K562 (cell line): Measurements from ENCODE around the gene LYRM7. TPM values are rescaled to one million over a fixed set of nuclear protein-coding genes. Genes with fewer than 3 reads are reported as not detected.

Source experiments
- ATAC-seq: fragments of 200-7000 bp; cut with Tn5 transposase; 3 replicates; pipeline ENCODE4 v1.9.1; 2020; ENCODE audit warnings: moderate library complexity
- BruUV-seq: library from RNA; stranded (reverse); fragments of 400-500 nt; replicated peaks from 2 replicates; lab custom pipeline; 2021; lab: Mats Ljungman, UMichigan
- CTCF ChIA-PET: fragments of 300-600 bp; formaldehyde crosslinking; extraction: SDS; loops from one replicate; lab custom pipeline; 2021; ENCODE audit warnings: low intra/inter-chr PET ratio; lab: Yijun Ruan, JAX
- POLR2A ChIA-PET: fragments of 300-600, 350-650 bp; sonication (Branson Sonifier 250); formaldehyde crosslinking; extraction: SDS; loops from one replicate; lab custom pipeline; 2021; ENCODE audit warnings: antibody characterized with exemption, inconsistent platforms; lab: Yijun Ruan, JAX
- DNase-seq, 4 experiments: peaks; one replicate each; pipeline versions ENCODE4 v3.0.0 to v3.0.0-alpha.2; 2011 to 2018; ENCODE audit warnings: low spot score in 3 of 4, mixed read lengths in 3 of 4; ENCODE audit errors: extremely low read depth in 1 of 4
- FAIRE-seq: peaks from 2 replicates; lab custom pipeline; 2011; peaks lifted over from hg19 to GRCh38; lab: Jason Lieb, UNC
- H2AFZ ChIP-seq: 2 replicates; pipeline ENCODE4 v1.6.0; 2011; ENCODE audit warnings: low read depth, low read length, control low read depth, inconsistent platforms
- H3K27ac ChIP-seq: fragments of 200-600 bp; 3 replicates; pipeline ENCODE4 v1.8.0; 2011; ENCODE audit warnings: low read depth, mild to moderate bottlenecking, control low read depth, inconsistent platforms, low read length, moderate library complexity, mixed read lengths; ENCODE audit errors: extremely low read depth
- H3K27me3 ChIP-seq, 2 experiments: fragments of 300-600 bp in 1 of 2; 2 replicates in 1 of 2; 3 replicates in 1 of 2; pipeline versions ENCODE4 v1.6.0 to v1.8.0; 2011; ENCODE audit warnings: inconsistent platforms in 2 of 2, low read length in 2 of 2, mild to moderate bottlenecking in 1 of 2, mixed read lengths in 1 of 2, moderate library complexity in 1 of 2; ENCODE audit not compliant: control insufficient read depth in 2 of 2, insufficient read depth in 2 of 2
- H3K36me3 ChIP-seq: fragments of 300-600 bp; 3 replicates; pipeline ENCODE4 v1.8.0; 2011; ENCODE audit warnings: mild to moderate bottlenecking, low read length, inconsistent platforms; ENCODE audit not compliant: control insufficient read depth, insufficient read depth
- H3K4me1 ChIP-seq, 2 experiments: fragments of 200-600 bp in 1 of 2; replicated peaks in 1 of 2; 2 replicates in 1 of 2; 3 replicates in 1 of 2; pipeline versions ENCODE4 v1.5.1 to v1.8.0; 2011; ENCODE audit warnings: inconsistent platforms in 2 of 2, low read length in 2 of 2, mild to moderate bottlenecking in 1 of 2, mixed read lengths in 1 of 2, moderate library complexity in 1 of 2; ENCODE audit not compliant: control insufficient read depth in 2 of 2, insufficient read depth in 2 of 2
- H3K4me2 ChIP-seq: 2 replicates; pipeline ENCODE4 v1.6.1; 2011; ENCODE audit warnings: low read length, control low read depth, inconsistent platforms, mixed read lengths; ENCODE audit not compliant: insufficient read depth
- H3K4me3 ChIP-seq: fragments of 200-600 bp; sonication (generic), shearing (Covaris generic); 2 replicates; pipeline ENCODE4 v1.5.1; 2016; ENCODE audit warnings: control low read depth, inconsistent platforms
- H3K79me2 ChIP-seq: fragments of 200-600 bp; 3 replicates; pipeline ENCODE4 v1.8.0; 2011; ENCODE audit warnings: low read length, inconsistent platforms; ENCODE audit not compliant: control insufficient read depth, insufficient read depth
- H3K9ac ChIP-seq, 2 experiments: 2 replicates each; pipeline versions ENCODE4 v1.6.0 to v1.6.1; 2011; ENCODE audit warnings: low read depth in 2 of 2, low read length in 2 of 2, control low read depth in 1 of 2, inconsistent platforms in 1 of 2, mild to moderate bottlenecking in 1 of 2, mixed read lengths in 1 of 2; ENCODE audit not compliant: insufficient read depth in 1 of 2
- H3K9me1 ChIP-seq: one replicate; pipeline ENCODE4 v1.6.0; 2011; ENCODE audit warnings: inconsistent platforms, mild to moderate bottlenecking, low read length, moderate library complexity; ENCODE audit not compliant: control insufficient read depth, insufficient read depth
- H3K9me3 ChIP-seq: replicated peaks from 2 replicates; pipeline ENCODE4 v1.5.1; 2011; ENCODE audit warnings: low read depth, low read length, inconsistent platforms; ENCODE audit not compliant: control insufficient read depth, insufficient read depth
- H4K20me1 ChIP-seq: replicated peaks from 2 replicates; pipeline ENCODE4 v1.6.1; 2011; ENCODE audit warnings: low read length, inconsistent platforms, mixed read lengths; ENCODE audit not compliant: control insufficient read depth, insufficient read depth
- ATF7 ChIP-seq: fragments of 450-650 bp; IDR thresholded peaks from 2 replicates; pipeline ENCODE4 v1.7.1; 2014; ENCODE audit warnings: mild to moderate bottlenecking, moderate library complexity
- C11orf30 ChIP-seq: fragments of 450-650 bp; IDR thresholded peaks from 2 replicates; pipeline ENCODE4 v1.6.1; 2016; ENCODE audit warnings: low read depth, mild to moderate bottlenecking
- CHCHD3 ChIP-seq: fragments of 250-450 bp; sonication (Bioruptor Pico); IDR thresholded peaks from 2 replicates; pipeline ENCODE4 v2.1.2; 2022; ENCODE audit warnings: mild to moderate bottlenecking
- DNMT1 ChIP-seq: fragments of 450-650 bp; IDR thresholded peaks from 2 replicates; pipeline ENCODE4 v1.6.1; 2016; ENCODE audit warnings: antibody characterized with exemption, mild to moderate bottlenecking
- HDAC8 ChIP-seq: fragments of 450-650 bp; IDR thresholded peaks from 2 replicates; pipeline ENCODE4 v1.6.1; 2016; ENCODE audit warnings: mild to moderate bottlenecking, missing genetic modification characterization, moderate library complexity, missing compliant biosample characterization
- MAFG ChIP-seq: fragments of 450-650 bp; conservative IDR thresholded peaks from 2 replicates; pipeline ENCODE4 v1.6.1; 2016; ENCODE audit warnings: missing genetic modification characterization, missing compliant biosample characterization
- MECOM ChIP-seq: fragments of 250-450 bp; sonication (Bioruptor Pico); IDR thresholded peaks from 2 replicates; pipeline ENCODE4 v1.8.0; 2022; ENCODE audit warnings: inconsistent platforms
- NR2C2 ChIP-seq, 2 experiments: fragments of 200-800 bp in 1 of 2; sonication (Bioruptor generic) in 1 of 2; sonication (generic) in 1 of 2; formaldehyde crosslinking in 1 of 2; IDR thresholded peaks; 2 replicates each; pipeline versions ENCODE4 v1.6.1 to v1.8.0; 2016 to 2022; ENCODE audit warnings: mild to moderate bottlenecking in 1 of 2, missing compliant biosample characterization in 1 of 2, missing genetic modification characterization in 1 of 2, missing genetic modification reagents in 1 of 2
- PRDM10 ChIP-seq: fragments of 450-650 bp; IDR thresholded peaks from 2 replicates; pipeline ENCODE4 v1.6.1; 2018; ENCODE audit not compliant: partially characterized antibody
- RAD51 ChIP-seq: fragments of 450-650 bp; IDR thresholded peaks from 2 replicates; pipeline ENCODE4 v1.7.1; 2016; ENCODE audit warnings: low read depth, mild to moderate bottlenecking, borderline replicate concordance
- RBM14 ChIP-seq: fragments of 200-400 bp; formaldehyde crosslinking; IDR thresholded peaks from 2 replicates; pipeline ENCODE4 v1.6.1; 2018; ENCODE audit warnings: low read depth, mild to moderate bottlenecking, low read length, moderate library complexity, borderline replicate concordance; ENCODE audit not compliant: insufficient read depth
- SAFB2 ChIP-seq: fragments of 200-400 bp; formaldehyde crosslinking; IDR thresholded peaks from 2 replicates; pipeline ENCODE4 v1.6.1; 2018; ENCODE audit warnings: borderline replicate concordance, low read length, low read depth, moderate library complexity; ENCODE audit not compliant: severe bottlenecking
- TRIM28 ChIP-seq: fragments of 450-650 bp; IDR thresholded peaks from 2 replicates; pipeline ENCODE4 v1.6.1; 2017
- U2AF2 ChIP-seq: fragments of 200-400 bp; formaldehyde crosslinking; optimal IDR thresholded peaks from 2 replicates; pipeline ENCODE3; 2017; ENCODE audit warnings: low read depth, mild to moderate bottlenecking, low read length
- ZFX ChIP-seq: sonication (generic); formaldehyde crosslinking; IDR thresholded peaks from 2 replicates; pipeline ENCODE4 v1.8.0; 2022; ENCODE audit warnings: mild to moderate bottlenecking, missing genetic modification reagents, moderate library complexity
- WGBS: fragments of 100-300 bp; shearing (Covaris generic); methylation state at CpG from one replicate; pipeline ENCODE4 v1.1.6; 2016; ENCODE audit warnings: low coverage, mixed read lengths; ENCODE audit not compliant: insufficient coverage; ENCODE audit errors: missing lambda C conversion rate; 5-methylcytosine and 5-hydroxymethylcytosine counted together
- in situ Hi-C: fragments of 300-500 bp; cut with MboI; formaldehyde crosslinking; loops from 4 replicates; pipeline ENCODE4 v1.15.0; 2018; ENCODE audit warnings: inconsistent platforms, mixed read lengths
- intact Hi-C: fragments of 100-400 bp; cut with micrococcal nuclease; formaldehyde crosslinking; loops from 2 replicates; pipeline ENCODE4 v1.14.2; 2022
- polyA plus RNA-seq, 8 experiments: library from polyadenylated mRNA; depleted of rRNA in 4 of 8; stranded (reverse) in 5 of 8; unstranded in 3 of 8; fragments of >200 nt; fragmentation: Nextera tagmentation in 2 of 8; fragmentation: Illumina TruSeq in 1 of 8; extraction: Ambion mirVana in 2 of 8; extraction: Trizol in 1 of 8; gene quantifications; 2 replicates each; pipeline versions ENCODE4 v1.2.1 to v1.2.3, GENCODE V29; 2011 to 2014; ENCODE audit warnings: inconsistent platforms in 1 of 8, missing spikeins in 1 of 8
- total RNA-seq, 7 experiments: library from RNA; depleted of rRNA in 6 of 7; stranded (reverse); fragments of >200 nt in 6 of 7; fragmentation: Illumina TruSeq in 2 of 7; extraction: Trizol in 2 of 7; gene quantifications; 2 replicates each; pipeline versions ENCODE4 v1.2.1 to v1.2.3, GENCODE V29; 2011 to 2021; ENCODE audit warnings: low replicate concordance in 1 of 7
- TF ChIP-seq, protein P1 (sequence below): sonication (generic); formaldehyde crosslinking; IDR thresholded peaks from 2 replicates; pipeline ENCODE4 v1.8.0; 2023; ENCODE audit warnings: mild to moderate bottlenecking, missing genetic modification reagents

Gene LYRM7
- total and polyA plus RNA-seq, 9 of the 15 experiments (the other 6 are each of a cell fraction or from before 2014, with no cell fraction given), result 16.2 to 70.1 (median 33.3) TPM

GRCh38 chr5:131204964-131205363, 34.2 kb downstream of the LYRM7 start:
- WGBS, result 39% methylated on average over 2 of the region's 2 CpGs
- DNase-seq, result no peak
- Histone ChIP-seq H3K79me2 (no peaks in the 10 kb centered on the region), H3K36me3 (peaks cover 12% of the 10 kb centered on the region; the same call in 1 of the 3 replicates), H2AFZ (no peak overlapping the region), H3K9ac (no peak overlapping the region), H3K4me3 (no peak overlapping the region), H3K4me1 (no peaks in the 10 kb centered on the region), H4K20me1 (no peaks in the 10 kb centered on the region), H3K4me2 (no peak overlapping the region), H3K27ac (no peak overlapping the region), H3K9me1 (no peaks in the 10 kb centered on the region), H3K9me3 (no peaks in the 10 kb centered on the region), H3K27me3 (no peaks in the 10 kb centered on the region)
- ChIA-PET POLR2A (no interaction called here), CTCF (no interaction called here)
- intact Hi-C loops (no loop called here), in situ Hi-C loops (no loop called here)
- ATAC-seq, result no peak
- FAIRE-seq, result no peak
- BruUV-seq, result no TSS peak
- no peak for TF ChIP-seq C11orf30
- no peak for TF ChIP-seq SAFB2
- TF ChIP-seq DNMT1, result no peak
- TF ChIP-seq, protein P1, sequence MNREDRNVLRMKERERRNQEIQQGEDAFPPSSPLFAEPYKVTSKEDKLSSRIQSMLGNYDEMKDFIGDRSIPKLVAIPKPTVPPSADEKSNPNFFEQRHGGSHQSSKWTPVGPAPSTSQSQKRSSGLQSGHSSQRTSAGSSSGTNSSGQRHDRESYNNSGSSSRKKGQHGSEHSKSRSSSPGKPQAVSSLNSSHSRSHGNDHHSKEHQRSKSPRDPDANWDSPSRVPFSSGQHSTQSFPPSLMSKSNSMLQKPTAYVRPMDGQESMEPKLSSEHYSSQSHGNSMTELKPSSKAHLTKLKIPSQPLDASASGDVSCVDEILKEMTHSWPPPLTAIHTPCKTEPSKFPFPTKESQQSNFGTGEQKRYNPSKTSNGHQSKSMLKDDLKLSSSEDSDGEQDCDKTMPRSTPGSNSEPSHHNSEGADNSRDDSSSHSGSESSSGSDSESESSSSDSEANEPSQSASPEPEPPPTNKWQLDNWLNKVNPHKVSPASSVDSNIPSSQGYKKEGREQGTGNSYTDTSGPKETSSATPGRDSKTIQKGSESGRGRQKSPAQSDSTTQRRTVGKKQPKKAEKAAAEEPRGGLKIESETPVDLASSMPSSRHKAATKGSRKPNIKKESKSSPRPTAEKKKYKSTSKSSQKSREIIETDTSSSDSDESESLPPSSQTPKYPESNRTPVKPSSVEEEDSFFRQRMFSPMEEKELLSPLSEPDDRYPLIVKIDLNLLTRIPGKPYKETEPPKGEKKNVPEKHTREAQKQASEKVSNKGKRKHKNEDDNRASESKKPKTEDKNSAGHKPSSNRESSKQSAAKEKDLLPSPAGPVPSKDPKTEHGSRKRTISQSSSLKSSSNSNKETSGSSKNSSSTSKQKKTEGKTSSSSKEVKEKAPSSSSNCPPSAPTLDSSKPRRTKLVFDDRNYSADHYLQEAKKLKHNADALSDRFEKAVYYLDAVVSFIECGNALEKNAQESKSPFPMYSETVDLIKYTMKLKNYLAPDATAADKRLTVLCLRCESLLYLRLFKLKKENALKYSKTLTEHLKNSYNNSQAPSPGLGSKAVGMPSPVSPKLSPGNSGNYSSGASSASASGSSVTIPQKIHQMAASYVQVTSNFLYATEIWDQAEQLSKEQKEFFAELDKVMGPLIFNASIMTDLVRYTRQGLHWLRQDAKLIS (CRISPR knock-in tag), result no peak
- TF ChIP-seq U2AF2, result no peak
- no peak for TF ChIP-seq MECOM (CRISPR knock-in tag)
- TF ChIP-seq NR2C2 (CRISPR knock-in tag; IDR thresholded peaks at IDR 0.05), result no peak
- TF ChIP-seq NR2C2 (tag; IDR thresholded peaks at IDR 0.05), result no peak
- no peak for TF ChIP-seq MAFG (tag)
- TF ChIP-seq ATF7, result no peak
- TF ChIP-seq HDAC8 (tag), result no peak
- no peak for TF ChIP-seq RBM14
- TF ChIP-seq CHCHD3 (CRISPR knock-in tag), result no peak
- no peak for TF ChIP-seq TRIM28
- no peak for TF ChIP-seq RAD51
- TF ChIP-seq ZFX (CRISPR knock-in tag), result no peak
- TF ChIP-seq PRDM10, result no peak
